ENCODE results near the gene FMNL3.

DNA sequence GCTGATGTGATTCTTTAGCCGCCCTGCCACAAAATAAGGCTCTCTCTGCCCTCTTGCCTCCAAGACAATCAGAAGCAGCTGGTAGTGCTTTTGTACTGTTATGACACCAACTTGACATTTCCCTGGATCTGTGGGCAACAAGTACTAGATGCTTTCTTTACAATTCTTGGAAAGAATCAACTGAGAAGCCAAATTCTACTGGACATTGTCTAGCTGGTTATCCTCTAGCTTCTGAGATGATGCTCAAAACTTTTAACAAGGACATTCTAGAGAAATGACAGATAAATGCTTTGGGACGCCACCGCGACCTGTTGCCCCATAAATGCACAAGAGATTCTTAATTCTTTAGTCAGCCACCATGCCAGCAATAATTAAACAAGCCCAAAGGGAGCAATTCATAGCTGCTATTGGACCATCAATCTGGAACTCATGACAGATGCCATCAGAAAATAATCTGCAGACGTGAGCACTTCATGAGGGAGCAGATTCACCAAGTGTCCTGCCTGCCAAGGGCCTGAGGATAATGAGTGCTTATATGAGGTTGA lies 22.8 kb downstream of the FMNL3 start:
- TF ChIP-seq SAP30 (IDR thresholded peaks at IDR 0.05; ENCODE audit: insufficient read depth, insufficient replicate concordance, low read length) (no peak), SP2 (IDR thresholded peaks at IDR 0.05; ENCODE audit: low read length) (no peak), NRF1 (IDR thresholded peaks at IDR 0.05; ENCODE audit: low read depth, low read length) (no peak), SIRT6 (IDR thresholded peaks at IDR 0.05; ENCODE audit: low read length) (no peak), USF2 (IDR thresholded peaks at IDR 0.05; ENCODE audit: low read length) (no peak), CREB1 (IDR thresholded peaks at IDR 0.05) (no peak), TCF12 (IDR thresholded peaks at IDR 0.05; ENCODE audit: low read depth, low read length) (no peak), TEAD4 (IDR thresholded peaks at IDR 0.05; ENCODE audit: low read depth, low read length) (no peak), CHD2 (IDR thresholded peaks at IDR 0.05; ENCODE audit: low read length) (no peak), JUND (IDR thresholded peaks at IDR 0.05; ENCODE audit: low read length) (no peak), BACH1 (IDR thresholded peaks at IDR 0.05; ENCODE audit: low read length) (no peak)
- TF ChIP-seq, protein P1, sequence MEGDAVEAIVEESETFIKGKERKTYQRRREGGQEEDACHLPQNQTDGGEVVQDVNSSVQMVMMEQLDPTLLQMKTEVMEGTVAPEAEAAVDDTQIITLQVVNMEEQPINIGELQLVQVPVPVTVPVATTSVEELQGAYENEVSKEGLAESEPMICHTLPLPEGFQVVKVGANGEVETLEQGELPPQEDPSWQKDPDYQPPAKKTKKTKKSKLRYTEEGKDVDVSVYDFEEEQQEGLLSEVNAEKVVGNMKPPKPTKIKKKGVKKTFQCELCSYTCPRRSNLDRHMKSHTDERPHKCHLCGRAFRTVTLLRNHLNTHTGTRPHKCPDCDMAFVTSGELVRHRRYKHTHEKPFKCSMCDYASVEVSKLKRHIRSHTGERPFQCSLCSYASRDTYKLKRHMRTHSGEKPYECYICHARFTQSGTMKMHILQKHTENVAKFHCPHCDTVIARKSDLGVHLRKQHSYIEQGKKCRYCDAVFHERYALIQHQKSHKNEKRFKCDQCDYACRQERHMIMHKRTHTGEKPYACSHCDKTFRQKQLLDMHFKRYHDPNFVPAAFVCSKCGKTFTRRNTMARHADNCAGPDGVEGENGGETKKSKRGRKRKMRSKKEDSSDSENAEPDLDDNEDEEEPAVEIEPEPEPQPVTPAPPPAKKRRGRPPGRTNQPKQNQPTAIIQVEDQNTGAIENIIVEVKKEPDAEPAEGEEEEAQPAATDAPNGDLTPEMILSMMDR (IDR thresholded peaks at IDR 0.05; ENCODE audit: control extremely low read depth in 1 of 3, insufficient read depth in 1 of 3, low read depth in 1 of 3, low read length in 3 of 3), result no peak

Data from H1 (cell line).